Activated T-cell treated with anti-CD3 and anti-CD28 coated beads for 24 hours (primary cell): ENCODE data around the gene DUS2.

Experiments used
- DNase-seq: peaks from one replicate; pipeline ENCODE4 v3.0.0-alpha.2; 2020; ENCODE audit warnings: low read depth

Gene DUS2

GRCh38 chr16:68077866-68078700 lies 55.0 kb downstream of the DUS2 start:
- no peak for DNase-seq

- no peak for DNase-seq
Observed at GRCh38 chr16:68078701-68079375, 55.8 kb downstream of the DUS2 start.

GRCh38 chr16:68079376-68079625 lies 56.2 kb downstream of the DUS2 start:
- DNase-seq: no peak

- peak; percentile 51 for DNase-seq
Observed at GRCh38 chr16:68079626-68080344, 56.7 kb downstream of the DUS2 start.

GRCh38 chr16:68081861-68082628 lies 59.0 kb downstream of the DUS2 start:
- DNase-seq: no peak

- DNase-seq: no peak
Observed at GRCh38 chr16:68082629-68083238, 59.6 kb downstream of the DUS2 start.

GRCh38 chr16:68083239-68083781 lies 60.2 kb downstream of the DUS2 start:
- no peak for DNase-seq

DNA sequence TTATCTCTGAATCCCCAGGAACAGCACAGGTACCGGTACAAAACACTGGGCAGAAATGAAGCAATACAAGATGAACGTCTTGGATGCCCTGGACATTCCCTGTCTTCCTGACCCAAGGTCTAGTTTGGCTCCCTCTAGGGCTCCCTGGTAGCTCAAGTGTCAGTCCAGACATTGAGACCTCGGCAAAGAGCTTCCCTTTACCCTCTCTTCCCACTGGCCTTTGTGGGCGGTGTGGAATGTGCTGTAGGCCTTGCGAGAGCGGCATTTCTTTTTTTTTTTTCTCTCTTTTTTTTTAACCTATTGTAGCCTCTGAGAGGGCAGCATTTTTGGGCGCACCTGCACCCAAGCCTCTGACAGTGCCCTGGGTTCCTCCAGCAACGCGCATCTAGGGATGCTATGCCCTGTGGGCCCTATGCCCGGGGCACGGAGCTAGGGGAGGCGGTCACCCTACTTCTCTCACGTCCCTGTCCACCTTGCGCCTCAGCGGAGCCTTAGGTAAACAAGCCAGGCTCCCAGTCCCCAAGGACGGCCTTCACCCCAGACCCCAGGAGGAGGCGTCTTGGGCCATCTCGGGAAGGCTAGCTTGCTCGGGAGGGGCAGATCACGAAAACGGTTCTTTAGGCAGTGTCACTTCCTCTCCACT lies 60.9 kb downstream of the DUS2 start:
- no peak for DNase-seq

DNA sequence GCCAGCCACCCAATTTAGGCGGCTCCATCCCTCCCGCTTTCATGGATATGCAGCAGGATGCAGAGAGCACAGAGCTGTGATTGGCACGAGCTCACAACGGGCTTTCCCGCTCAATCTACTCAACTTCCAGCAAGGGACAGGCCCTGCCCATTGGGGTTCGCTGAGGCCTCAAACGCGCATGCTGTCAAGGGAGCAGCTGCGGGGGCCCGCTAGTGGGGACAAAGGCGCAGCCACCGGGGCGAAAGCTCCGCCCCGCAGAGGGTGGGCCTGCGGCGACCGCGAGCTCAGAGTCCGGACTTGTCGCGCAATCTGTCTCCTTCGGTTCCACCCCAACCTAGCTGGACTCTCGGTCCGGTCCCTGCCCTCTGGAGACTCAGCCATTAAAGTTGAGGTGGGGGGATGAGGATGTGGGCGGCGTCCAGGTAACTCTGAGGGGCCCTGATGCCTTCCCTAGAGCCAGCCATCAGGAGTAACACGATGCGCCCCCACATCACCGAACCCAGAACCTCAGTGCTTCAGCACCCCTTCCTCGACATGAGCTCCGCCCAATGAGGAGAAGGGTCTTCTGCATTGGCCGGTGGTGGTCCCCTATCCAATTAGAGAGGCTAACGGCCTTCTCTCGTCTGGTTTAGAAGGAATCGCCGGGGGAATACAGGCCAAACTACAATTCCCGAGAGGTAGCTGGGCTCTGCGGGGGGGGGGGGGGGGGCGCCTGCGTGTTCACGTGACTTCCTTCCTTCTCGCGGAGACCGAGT lies 61.6 kb downstream of the DUS2 start:
- peak; percentile 84 for DNase-seq

- DNase-seq: peak; percentile 97
Observed at GRCh38 chr16:68085259-68086071, 62.4 kb downstream of the DUS2 start, which contains the start of gene NFATC3. Gene NFATC3 (plus strand): TSS chr16:68085370. CDS start chr16:68085682, 312 bp downstream.

DNA sequence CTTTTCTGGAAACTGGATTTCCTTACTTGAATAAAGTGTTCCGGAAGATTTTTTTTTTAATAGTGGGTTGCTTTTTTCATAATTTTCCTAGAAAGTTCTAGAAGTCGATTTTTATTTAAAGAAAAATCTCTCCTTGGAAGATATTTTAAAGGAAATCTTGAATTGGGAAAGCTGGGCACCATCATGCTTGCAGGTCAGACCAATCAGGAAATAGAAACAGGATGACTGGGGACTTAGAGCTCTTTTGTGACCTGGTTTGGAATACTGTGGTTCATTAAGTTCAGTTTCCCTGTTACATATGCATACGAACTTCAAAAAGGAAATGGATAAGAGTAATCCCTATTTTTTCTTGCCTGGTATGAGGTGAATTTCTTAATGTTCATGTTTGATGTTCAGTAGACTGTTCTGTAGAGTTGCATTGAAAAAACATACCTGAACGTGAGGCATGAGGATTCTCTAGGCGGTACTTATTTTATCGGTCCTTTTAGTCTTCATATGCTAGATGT lies 63.3 kb downstream of the DUS2 start:
- DNase-seq: no peak

GRCh38 chr16:68086860-68087268 lies 63.8 kb downstream of the DUS2 start:
- no peak for DNase-seq

- DNase-seq: no peak
Observed at GRCh38 chr16:68087688-68088087, 64.6 kb downstream of the DUS2 start.

- no peak for DNase-seq
Observed at GRCh38 chr16:68088130-68088972, 65.3 kb downstream of the DUS2 start.

GRCh38 chr16:68089067-68089466 lies 66.0 kb downstream of the DUS2 start:
- no peak for DNase-seq

GRCh38 chr16:68090130-68090529 lies 67.0 kb downstream of the DUS2 start:
- DNase-seq: no peak

DNA sequence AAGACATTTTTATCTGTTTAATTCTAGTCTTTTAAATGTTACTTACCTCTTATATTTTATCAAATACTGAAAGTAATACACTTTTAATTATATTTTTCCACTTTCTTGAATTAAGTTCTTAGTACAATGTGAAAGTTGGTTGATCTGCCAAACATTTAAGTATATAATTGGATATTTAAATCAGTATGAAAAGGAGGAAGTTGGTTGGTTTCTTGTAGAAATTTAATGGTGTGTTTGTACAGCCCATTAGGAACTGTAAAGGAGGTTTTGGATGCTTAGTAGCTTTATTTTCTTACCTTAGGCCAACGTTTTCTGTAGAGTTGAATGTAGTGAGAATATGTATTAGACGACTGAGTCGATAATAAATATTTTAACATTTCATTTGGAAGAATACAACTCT lies 67.4 kb downstream of the DUS2 start:
- no peak for DNase-seq
